GM18498 (cell line): ENCODE data around the gene SLC27A1.

Source experiments
- ATAC-seq: cut with Tn5 transposase; IDR thresholded peaks from one replicate; pipeline ENCODE4 v1.9.1; 2021; ENCODE audit warnings: mild to moderate bottlenecking, moderate library complexity; ENCODE audit not compliant: unreplicated experiment

Gene SLC27A1

DNA sequence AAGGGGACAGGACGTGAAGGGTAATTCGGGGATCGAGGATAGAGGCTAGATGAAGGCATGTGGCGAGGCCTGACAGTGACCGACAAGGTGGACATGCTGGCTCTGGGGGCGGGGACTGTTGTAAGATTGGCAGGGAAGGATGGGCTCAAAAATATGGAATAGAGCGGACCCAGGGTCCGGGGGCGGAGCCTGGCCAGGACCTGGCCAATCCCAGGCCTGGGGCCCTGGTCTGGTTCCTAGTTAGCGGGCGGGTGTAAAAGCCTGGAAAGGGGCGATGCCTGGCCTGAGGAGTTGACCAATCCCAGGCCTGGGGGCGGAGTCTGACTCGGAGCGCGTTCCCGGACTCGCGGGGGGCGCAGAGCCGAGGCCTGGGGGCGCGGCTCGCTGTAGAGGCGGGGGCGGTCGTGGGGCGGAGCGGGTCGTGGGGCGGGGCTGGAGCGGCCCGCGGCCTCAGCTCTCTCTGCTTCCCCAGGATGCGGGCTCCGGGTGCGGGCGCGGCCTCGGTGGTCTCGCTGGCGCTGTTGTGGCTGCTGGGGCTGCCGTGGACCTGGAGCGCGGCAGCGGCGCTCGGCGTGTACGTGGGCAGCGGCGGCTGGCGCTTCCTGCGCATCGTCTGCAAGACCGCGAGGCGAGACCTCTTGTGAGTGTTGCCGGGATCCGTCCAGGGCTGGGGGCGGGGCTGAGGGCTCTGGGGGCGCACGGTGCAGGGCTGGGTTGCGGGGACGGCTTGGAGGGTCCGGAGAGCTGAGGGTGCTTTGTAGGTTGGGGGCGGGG, at the start of gene SLC27A1:
SLC27A1 (plus strand) TSS at position 457 of the 774 bp plus-strand sequence; CDS start at position 474, 17 bp downstream.
- ATAC-seq = peak; percentile 80

DNA sequence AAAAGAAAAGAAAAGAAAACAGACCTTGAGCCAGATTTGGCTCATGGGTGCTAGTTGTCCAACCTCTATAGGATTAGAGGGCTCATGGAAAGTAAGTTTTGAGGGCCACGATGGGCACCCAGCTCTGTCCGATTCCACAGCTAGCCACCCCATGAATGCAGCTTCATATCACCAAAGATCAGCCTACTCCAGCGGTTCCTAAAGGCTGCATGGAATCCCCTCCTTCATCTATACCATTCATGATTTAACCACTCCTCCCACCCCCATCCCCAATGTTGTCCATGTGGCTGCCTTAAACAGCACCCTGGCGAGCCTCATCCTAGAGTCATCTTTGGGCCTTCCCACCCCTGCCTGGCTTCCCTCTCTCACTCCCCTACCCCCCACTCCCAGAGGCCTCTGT, 48.4 kb upstream of the SLC27A1 start:
- ATAC-seq = no peak

DNA sequence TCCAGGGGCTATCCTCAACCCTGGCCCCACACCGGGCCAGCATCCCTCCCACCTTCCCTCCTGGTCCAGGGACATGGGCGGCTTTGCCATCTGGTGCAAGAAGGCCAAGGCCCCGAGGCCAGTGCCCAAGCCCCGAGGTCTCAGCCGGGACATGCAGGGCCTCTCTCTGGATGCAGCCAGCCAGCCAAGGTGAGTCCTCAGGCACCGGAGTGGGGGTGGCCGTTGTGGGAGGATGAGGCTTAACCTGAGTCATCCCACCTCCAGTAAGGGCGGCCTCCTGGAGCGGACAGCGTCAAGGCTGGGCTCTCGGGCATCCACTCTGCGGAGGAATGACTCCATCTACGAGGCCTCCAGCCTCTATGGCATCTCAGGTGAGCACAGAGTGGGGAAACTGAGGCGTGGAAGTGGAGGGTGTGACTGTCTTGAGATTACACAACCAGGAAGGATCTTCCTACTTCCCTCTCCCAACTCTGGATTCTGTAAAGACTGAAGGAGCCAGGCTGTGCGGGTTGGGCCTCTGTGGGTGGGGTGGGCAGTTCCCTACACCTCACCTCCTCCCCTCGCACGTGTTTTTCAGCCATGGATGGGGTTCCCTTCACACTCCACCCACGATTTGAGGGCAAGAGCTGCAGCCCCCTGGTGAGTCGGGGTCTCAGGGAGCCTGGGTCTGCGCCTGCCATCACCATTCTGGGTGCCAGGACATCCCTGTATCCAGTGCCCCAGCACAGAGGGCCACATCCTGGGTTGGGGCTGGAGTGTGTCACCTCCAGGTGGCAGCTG, 46.7 kb upstream of the SLC27A1 start:
- no peak for ATAC-seq

DNA sequence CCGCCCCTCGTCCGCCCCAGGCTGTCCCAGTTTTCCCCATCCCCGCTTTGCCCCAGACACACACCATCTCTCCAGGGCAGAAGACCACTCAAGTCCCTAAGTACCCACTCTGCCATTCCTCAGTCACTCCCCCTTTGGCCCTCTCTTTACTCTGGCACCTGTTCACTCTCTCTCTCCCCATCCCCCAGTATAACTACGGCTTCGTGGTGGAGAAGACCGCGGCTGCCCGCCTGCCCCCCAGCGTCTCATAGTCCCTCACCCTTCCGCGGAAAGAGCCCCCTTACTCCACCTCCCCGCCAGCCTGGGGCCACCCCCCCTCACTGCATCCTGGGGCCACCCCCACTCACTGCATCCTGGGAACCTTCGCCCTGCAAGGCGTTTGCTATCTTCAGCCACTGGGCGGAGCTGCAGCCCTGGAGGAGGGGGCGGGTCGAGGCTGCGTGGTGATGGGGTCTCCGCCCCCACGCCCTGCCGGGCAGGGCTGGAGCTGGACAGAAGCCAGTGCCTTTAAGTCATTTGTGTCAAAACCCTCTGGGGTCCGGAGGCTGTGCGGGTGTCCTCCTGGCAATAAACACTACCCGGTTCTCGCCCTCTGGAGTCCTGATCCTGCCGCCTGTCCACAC, 45.5 kb upstream of the SLC27A1 start:
- ATAC-seq = no peak

DNA sequence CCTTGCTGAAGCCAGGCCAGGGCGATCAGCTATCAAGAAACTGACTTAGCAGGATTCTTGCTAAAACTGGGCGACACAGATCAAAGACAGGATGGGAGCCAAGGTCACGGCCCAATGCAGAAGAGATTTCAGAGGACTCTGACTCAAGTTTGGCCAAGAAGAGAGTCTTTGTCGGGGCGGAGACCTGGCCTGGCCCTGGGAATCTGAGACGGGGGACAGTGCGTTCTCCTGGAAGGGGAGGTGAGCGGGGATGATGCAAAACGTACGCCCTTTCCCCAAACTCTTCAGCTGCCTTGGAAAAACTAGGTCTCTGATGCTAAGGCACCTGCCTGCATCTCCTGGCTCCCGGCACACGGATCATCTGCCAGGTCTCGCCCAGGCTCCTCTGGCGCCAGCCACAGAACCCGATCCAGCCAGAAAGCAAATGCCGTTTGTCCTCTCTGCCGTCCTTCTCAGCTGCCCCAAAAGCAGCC, 40.6 kb upstream of the SLC27A1 start:
- ATAC-seq = no peak

- ATAC-seq = no peak
Measured at GRCh38 chr19:17431417-17431816, 38.9 kb upstream of the SLC27A1 start.

GRCh38 chr19:17435218-17435617, 35.1 kb upstream of the SLC27A1 start:
- no peak for ATAC-seq

DNA sequence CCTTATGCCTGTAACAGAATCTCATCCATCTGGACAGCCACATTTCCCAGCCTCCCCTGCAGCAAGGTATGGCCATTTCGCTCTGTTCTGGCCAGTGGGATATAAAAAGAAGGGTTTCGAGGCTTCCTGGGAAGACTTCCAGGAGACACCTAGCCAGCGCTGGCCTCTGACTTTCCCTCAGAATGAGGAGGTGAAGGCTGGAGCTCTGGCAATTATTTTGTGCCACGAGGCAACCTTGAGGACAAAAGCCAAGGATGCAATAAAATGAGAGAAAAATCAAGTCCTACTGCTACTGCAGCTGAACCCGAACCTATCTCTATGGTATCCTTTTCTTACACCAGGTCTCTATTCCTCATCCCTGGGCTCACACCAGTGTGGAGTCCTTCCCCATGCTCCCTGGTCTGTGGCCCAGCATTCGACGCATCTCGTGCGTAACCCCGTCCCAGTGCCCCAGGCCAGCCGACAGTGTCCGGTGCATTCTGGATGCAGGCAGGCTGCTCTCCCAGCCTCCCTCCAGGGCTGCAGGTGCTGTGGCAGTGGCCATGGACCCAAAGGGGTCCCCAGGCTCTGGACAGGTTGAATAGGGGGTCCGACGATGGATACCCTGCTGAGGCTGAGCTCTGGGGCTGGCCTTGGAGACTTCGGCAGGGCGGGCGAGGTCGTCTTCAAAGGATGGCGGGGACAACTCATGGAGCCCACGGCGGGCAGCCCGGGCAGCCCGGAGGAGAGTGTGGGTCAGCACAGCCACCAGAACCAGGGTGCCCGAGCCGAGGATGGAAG, 34.0 kb upstream of the SLC27A1 start:
- no peak for ATAC-seq

DNA sequence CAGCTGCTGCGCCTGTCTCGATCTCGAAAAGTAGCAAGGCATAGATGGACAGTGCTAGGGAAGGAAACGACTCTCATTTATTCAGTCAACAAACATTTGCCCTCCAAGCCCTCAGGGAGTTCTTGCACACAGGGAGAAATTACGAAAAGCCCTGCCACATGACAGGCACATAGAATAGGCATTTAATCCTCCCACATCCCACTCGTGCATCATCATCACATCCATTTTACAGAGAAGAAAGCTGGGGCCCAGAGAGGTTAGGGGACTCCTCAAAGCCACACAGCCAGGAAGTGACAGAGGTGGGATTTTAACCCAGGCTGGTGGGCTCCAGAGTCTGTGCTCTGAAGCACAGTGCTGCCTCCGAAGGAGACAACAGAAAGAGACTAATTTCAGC, 33.5 kb upstream of the SLC27A1 start:
- ATAC-seq = no peak

DNA sequence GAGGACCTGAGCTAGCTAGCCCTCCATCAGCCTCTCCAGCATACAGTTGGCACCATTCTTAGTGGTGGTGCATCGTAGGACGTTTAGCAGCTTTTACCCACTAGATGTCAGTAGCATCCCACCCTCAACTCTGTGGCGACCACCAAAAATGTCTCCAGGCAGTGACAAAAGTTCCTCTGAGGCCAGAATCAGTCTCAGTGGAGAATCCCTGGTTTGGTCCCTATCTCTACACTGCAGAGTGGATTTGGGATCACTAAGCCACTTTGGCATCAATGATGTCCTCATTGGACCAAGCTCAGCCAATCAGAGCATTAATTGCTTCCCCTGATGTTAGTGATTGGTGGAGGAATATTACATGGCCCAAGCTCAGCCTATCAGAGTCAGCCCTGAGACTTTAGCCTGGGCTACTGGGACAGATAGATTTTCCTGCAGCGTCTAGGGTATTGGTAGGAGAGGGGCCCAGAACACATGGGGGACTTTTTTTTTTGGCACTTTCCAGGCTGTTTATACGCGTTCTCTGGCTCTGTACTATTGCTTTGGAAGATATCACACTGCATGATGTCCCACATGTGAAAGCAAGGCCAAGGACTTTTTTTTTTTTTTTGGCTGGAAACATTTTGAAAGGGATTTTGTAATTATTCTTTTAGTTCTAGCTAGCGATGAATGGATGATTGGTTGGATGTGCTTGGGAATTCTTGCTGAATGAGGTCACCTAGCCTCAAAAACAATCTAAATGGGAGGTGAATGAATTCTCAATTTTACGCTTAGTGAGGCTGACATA, 28.9 kb upstream of the SLC27A1 start:
- ATAC-seq = no peak

GRCh38 chr19:17445526-17446165, 24.7 kb upstream of the SLC27A1 start:
- ATAC-seq = no peak

- no peak for ATAC-seq
Measured at GRCh38 chr19:17447704-17448130, 22.6 kb upstream of the SLC27A1 start.

DNA sequence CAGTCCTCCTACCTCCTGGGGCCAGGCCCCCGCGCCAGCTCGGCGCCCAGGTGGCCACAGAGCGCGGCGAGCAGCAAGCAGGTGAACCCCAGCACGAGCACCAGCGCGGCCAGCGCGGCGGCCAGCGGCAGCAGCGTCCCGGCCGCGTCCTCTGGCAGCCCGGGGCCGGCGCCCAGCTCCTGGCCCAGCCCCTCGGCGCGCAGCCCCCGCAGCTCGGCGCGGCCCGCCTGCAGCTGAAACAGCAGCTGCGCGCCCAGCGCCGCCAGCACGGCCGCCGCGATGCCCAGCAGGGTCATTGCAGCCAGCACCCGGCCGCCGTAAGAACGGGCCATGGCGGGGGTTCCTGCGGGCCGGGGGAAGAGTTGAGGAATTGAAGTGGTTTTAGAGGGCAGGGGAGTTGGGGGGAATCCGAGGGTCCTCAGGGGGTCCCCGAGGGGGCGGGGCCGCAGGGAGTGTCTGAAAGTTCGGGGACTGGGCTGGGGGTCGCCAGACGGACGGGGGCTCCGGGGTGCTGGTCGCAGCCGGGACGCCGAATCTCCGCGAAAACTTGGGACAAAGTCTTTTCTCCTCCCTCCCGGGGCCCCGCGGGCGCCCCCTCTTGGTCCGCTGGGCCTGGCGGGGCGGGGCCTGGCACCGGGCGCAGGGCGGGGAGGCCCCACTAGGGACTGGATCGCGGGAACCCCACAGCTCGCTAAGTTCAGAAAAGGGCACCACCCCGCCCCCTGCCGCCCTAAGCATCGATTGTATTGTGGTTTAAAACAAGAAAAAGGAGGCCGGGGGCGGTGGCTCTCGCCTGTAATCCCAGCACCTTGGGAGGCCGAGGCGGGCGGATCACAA, 22.0 kb upstream of the SLC27A1 start, which contains the start of gene TMEM221:
TMEM221 (minus strand) TSS at position 538 of the 837 bp plus-strand sequence; CDS start at position 332, 206 bp downstream.
- no peak for ATAC-seq

GRCh38 chr19:17450264-17451075, 19.9 kb upstream of the SLC27A1 start:
- ATAC-seq = no peak

- ATAC-seq = no peak
Measured at GRCh38 chr19:17451820-17452219, 18.5 kb upstream of the SLC27A1 start.

DNA sequence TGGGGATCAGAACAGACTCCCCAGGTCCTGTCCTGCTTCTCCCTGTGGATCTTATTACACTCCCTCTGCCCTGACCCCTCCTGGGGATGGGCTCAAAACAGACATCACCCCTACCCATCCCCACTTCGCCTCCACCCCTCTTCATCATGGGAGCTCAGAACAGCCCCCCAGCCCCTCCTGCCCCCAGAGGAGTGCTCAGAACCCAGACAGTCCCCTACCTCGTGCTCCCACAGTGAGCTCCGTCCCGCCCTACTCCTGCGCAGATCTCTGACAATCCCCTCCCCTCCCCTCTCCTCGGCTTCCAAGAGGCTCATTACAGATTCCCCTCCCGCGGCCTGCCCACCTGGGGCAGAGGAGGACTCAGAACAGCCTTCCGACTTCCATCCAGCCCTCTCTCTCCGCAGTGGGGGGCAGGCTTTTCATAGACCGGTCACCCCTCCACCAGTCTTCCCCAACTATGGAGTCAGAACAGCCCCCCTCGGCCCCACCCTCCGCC, 15.7 kb upstream of the SLC27A1 start:
- no peak for ATAC-seq

GRCh38 chr19:17455308-17456123, 14.8 kb upstream of the SLC27A1 start:
- no peak for ATAC-seq
